NCI-H446 treated with DMSO at 0.1 percent for 48 hours (cell line): ENCODE results near the gene TCEA2.
"Not testable (repeated sequence)": the region's sequence is repeated elsewhere in the genome, so short reads cannot be mapped to it uniquely, and the experiment has no call there.

Source experiments
- DNase-seq: peaks from one replicate; lab custom pipeline; 2025; lab: John Stamatoyannopoulos, UW

TCEA2 gene

GRCh38 chr20:64108731-64109681 lies 46.0 kb downstream of the TCEA2 start:
- DNase-seq, result no peak

DNA sequence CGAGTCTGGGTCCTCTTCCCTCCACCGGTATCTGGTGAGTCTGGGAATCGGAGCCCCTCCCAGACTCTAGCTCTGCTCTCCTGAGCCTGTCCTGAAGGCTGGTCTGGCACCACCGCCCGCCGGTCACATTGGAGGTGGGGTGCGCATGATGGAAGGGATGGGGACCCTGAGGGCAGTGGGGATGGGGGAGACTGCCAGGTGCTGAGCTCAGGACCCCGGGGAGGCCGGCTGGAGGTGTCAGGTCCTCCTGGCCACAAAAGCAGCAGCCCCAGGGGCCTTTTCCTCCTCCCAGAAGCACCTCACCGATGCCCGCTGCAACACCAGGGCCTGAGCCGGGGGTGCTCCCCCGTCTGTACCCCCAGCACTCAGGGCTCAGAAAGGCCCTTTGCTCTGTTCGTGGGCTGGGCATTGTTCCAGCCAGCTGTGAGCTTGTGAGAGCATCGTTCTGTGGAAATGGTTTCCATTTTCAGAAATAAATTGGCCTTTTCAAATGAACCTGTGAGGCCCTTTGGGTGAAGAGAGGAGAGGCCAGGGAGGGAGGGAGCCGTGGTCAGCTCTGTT lies 46.9 kb downstream of the TCEA2 start:
- DNase-seq, result no peak

GRCh38 chr20:64110411-64111068 lies 47.5 kb downstream of the TCEA2 start:
- no peak for DNase-seq

DNA sequence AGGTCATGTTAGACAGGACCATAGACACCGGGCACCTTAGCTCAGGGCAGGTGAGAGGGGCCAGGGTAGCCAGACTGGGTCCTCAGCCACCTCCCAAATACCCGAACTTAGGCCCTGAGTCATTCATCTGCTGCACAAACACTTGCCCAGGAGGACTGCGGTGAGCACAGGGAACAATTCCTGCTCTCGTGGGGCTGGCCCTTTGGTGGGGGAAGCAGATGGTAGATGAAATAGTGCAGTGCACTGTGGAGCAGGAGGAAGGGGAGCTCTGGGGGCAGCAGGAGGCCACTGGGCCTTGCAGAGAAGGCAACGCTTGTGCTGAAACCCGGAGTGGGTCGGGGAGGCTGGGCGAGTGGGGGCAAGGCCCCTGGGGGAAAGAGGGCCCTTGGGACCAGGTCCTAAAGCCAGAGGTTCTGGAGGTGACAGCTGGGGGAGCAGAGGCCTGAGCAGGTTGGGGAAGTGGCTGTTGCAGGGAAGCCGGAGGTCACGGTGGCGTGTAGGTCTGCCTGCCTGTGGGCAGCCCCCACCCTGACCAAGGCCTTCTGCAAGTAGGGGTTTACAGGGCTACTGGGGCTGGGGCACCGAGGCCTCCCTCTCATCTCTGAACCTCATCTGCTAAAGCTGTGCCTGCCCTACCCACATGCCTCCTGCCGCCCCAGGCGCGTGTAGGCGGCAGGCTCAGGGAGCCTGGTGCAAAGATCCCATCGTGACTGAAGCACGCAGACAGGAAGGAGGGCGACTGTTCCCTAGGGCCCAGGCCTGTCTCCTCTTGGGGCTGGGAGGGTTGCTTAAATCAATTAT lies 49.0 kb downstream of the TCEA2 start:
- no peak for DNase-seq

- no peak for DNase-seq
These were observed 49.9 kb downstream of the TCEA2 start for GRCh38 chr20:64112691-64113443.

DNA sequence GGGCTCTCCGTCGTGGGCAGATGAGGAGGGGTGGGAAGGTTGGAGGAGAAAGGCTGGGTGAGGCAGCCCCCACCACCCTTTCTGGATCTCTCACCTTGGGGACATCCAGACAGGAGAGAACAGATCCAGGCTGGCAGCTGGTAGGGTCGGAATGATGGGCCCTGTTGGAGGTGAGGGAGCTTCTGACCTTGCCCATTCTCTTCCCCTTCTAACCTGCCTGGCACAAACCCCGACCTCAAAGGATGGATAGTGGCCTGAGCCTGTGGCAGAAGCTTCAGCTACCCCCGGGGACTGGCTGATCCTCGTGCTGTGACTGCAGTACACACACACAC lies 50.4 kb downstream of the TCEA2 start:
- no peak for DNase-seq

GRCh38 chr20:64113796-64114355 lies 50.9 kb downstream of the TCEA2 start:
- DNase-seq, result no peak

- no peak for DNase-seq
These were observed 51.5 kb downstream of the TCEA2 start for GRCh38 chr20:64114356-64114971.

GRCh38 chr20:64115171-64115911 lies 52.3 kb downstream of the TCEA2 start:
- no peak for DNase-seq

GRCh38 chr20:64116016-64116415 lies 53.0 kb downstream of the TCEA2 start:
- DNase-seq, result no peak

- no peak for DNase-seq
These were observed 53.8 kb downstream of the TCEA2 start for GRCh38 chr20:64116541-64117431.

- DNase-seq, result not testable (repeated sequence)
These were observed 54.4 kb downstream of the TCEA2 start for GRCh38 chr20:64117432-64117777.

DNA sequence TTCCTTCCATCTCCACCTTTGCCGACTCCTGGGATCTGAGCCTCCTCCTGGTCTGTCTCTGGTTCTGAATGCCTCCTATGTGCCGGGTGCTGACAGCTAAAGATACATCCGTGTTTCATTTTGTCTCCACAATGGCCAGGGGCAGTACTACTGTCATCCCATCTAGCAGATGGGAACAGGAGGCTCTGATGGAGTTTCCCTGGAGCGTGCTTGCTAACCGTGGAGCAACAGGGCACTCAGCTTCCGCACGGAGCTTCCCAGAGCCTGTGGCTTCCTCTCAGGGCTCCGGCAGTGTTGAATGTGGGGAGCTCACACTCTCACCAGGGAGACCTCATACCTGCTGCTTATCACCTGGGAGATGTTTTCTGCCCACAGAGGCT lies 56.3 kb downstream of the TCEA2 start:
- no peak for DNase-seq

- no peak for DNase-seq
These were observed 56.8 kb downstream of the TCEA2 start for GRCh38 chr20:64119681-64120341.

- no peak for DNase-seq
These were observed 58.6 kb downstream of the TCEA2 start for GRCh38 chr20:64121586-64121985.
